NCI-H748 (cell line): ENCODE data around the gene GNG7.
A peak's percentile ranks its signal among the peaks of the same experiment; 100 is the strongest.
"Not testable (repeated sequence)": the region's sequence is repeated elsewhere in the genome, so short reads cannot be mapped to it uniquely, and the experiment has no call there.

ENCODE experiments used
- DNase-seq: peaks from one replicate; lab custom pipeline; 2025; ENCODE audit not compliant: unreplicated experiment; lab: John Stamatoyannopoulos, UW

Gene GNG7

GRCh38 chr19:2625434-2625833, 77.1 kb downstream of the GNG7 start:
- DNase-seq: no peak

DNA sequence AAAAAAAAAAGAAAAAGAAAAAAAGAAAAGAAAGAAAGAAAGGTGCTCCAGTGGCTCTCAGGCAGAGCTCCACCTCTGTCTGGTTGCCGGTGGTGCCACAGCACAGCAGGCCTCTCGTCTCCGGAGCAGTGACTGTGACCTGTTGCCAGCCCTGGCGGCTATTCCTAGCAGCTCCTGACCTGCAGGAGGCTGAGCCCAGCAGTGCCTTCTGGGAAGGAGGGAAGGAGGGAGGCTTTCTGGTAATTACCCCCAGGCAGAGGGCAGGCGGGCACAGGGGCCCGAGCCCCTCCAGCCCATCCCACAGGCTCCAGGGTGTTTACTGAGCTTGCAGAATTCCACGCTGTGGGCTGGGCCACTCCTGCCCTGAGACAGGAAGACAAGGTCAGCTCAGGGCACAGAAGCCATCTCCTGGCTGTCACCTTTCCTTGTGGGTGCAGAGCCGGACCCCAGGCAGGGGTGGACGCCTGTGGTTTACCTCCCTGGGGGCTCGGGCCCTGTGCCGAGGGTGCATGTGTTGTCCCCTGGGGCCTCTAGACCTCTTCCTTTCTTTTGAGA, 77.9 kb downstream of the GNG7 start:
- DNase-seq: no peak

DNA sequence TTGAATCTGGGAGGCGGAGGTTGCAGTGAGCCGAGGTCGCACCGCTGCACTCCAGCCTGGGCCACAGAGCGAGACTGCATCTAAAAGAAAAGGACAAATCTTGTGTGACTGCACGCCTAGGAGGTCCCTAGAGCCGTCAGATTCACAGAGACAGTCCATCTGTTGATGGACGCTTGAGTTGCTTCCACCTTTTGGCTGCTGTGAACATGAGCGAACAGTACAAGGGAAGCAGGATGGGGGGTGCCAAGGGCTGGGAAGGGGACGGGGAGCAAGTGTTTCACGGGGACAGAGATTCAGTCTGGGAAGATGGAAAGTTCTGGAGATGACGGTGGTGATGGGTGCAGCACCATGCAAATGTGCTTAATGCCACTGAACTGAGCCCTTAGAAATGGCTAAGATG, 78.7 kb downstream of the GNG7 start:
- DNase-seq: no peak

DNA sequence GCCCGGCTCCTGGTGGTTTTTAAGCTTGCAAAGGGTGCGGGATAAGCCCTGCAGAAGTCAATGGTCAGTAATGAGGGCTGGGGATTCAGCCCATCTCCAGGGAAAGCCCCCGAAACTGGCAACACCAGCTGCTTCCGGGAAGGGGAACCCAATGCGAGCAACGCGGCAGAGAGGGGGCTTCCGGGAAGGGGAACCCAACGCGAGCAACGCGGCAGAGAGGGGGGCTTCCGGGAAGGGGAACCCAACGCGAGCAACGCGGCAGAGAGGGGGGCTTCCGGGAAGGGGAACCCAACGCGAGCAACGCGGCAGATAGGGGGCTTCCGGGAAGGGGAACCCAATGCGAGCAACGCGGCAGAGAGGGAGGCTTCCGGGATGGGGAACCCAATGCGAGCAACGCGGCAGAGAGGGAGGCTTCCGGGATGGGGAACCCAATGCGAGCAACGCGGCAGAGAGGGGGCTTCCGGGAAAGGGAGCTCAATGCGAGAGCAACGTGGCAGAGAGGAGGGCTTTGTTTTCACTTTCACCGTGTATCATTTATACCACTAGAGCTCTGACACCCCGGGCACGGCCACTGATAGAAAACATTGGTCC, 80.0 kb downstream of the GNG7 start:
- DNase-seq: not testable (repeated sequence)

- no peak for DNase-seq
Observed at GRCh38 chr19:2619076-2619475, 83.4 kb downstream of the GNG7 start.

DNA sequence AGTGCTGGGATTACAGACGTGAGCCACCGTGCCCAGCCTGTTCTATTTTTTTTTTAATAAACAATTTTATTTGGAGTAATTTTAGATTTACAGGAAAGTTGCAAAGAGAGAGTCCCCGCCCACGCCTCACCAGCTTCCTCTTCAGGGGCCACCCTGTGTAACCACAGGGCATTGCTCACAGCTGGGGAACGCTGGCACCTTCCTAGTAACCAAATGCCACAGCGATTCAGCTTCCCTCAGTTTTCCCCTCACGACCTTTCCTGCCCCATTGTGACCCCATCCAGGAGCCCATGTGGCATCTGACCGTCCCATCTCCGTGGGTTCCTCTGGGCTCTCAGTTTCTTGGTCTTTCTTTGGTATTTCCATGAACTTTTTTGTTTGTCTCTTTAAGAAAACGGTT, 83.9 kb downstream of the GNG7 start:
- DNase-seq: no peak

- DNase-seq: no peak
Observed at GRCh38 chr19:2617393-2618165, 84.9 kb downstream of the GNG7 start.

DNA sequence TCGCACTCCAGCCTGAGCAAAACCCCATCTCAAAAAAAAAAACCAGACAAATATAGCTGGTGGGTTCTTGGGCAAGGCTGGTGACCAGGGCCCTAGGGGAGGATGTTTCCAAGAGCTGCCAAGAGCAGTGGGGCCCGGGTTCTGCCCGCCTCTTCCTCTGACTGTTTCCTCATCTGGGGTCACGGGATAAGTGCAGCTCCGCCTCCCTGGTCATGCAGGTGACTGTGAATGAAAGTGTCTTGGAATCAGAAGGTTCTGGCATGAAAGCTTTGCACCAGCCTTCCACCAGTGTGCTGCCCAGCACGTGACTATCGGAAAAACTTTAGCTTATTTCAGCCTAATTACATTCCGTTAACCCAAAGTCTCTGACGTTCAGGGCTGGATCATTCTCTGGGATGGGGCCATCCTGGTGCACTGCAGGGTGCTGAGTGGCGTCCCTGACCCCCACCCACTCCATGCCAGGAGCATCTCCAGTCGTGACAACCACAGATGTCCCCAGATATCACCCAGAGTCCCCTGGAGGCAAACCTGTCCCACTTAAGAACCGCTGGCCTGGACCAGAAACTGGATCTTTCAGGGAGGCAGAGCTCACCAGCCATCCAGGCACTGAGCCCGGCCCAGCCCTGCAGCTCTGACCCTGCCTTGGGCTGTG, 85.6 kb downstream of the GNG7 start:
- no peak for DNase-seq

GRCh38 chr19:2615782-2616181, 86.7 kb downstream of the GNG7 start:
- DNase-seq: no peak

GRCh38 chr19:2613507-2614295, 88.8 kb downstream of the GNG7 start:
- DNase-seq: peak; percentile 42

DNA sequence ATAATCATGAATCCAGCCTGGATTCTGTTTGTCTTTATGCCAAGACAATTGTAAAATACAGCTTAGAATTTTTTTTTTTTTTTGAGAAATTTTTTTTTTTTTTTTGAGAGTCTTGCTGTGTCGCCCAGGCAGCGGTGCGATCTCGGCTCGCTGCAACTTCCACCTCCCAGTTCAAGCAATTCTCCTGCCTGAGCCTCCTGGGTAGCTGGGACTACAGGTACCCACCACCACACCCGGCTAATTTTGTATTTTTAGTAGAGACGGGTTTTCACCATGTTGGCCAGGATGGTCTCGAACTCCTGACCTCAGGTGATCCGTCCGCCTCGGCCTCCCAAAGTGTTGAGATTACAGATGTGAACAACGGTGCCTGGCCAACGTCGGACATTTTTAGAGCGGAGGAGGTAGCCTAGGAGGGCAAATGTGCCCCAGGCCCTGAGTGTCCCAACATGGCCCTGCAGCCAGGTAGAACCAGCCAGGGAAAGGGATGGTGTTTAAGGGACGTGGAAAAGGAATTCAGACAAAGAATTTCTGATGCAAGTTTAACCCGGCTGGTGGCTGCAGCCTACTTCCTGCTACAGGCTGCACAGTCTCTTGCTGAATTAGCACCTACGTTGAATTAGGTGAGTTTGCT, 89.8 kb downstream of the GNG7 start:
- DNase-seq: no peak

GRCh38 chr19:2611483-2612464, 90.7 kb downstream of the GNG7 start:
- no peak for DNase-seq

GRCh38 chr19:2610637-2611482, 91.6 kb downstream of the GNG7 start:
- DNase-seq: peak; percentile 75

GRCh38 chr19:2609389-2610116, 92.9 kb downstream of the GNG7 start:
- DNase-seq: no peak

DNA sequence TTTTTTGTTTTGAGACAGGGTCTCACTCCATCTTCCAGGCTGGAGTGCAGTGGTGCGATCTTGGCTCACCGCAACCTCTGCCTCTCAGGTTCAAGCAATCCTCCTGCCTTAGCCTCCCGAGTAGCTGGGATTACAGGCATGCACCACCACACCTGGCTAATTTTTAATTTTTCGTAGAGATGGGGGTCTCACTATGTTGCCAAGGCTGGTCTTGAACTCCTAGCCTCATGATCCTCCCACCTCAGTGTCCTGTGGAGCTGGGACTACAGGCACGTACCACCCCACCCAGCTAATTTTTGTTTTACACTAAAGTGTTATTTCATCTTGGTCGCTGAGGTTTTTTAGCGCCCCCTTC, 93.5 kb downstream of the GNG7 start:
- not testable (repeated sequence) for DNase-seq

GRCh38 chr19:2608602-2608922, 93.9 kb downstream of the GNG7 start:
- DNase-seq: no peak

DNA sequence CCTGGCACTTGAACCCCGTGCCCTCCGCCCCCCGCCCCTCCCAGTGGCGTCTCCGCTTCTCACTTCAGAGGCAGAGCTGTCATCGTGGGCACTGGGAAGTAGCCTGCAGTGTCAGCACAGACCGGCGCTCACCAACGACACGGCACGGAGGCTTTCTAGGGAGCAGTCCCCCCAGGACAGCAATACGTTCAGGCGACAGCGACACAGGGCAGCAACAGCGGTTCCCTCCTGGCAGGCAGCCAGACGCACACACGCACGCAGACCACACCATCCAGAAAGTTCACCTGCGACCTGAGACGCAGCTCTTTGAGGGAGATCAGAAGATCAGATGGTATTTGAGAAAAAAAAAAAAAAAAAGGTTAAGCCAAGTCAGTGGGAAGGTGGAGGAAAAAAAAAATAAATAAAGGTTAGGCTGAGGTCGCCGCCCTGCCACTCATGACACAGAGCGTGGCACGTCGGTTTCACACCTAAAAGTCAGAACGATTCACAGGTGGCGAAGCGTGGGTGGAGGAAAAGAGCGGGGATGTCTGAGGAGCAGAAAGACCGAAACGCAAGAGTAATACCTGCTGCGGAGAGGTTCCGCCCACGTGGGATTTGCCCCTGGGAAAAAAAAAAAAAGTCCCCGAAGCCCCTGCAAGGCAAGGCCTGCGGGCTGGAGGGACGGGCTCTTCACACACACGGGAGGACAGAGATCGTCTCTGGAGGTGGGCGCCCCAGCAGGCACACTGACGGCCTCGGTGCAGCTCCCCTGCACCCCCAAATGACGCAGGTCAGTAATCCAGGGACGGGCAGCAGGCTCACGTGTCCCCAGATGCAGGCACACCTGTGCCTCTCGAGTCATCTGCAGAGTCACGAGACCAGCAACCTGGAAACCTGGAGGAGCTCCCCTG, 94.5 kb downstream of the GNG7 start:
- DNase-seq: peak; percentile 31
